HL-60 (cell line): Measurements from ENCODE around the gene TCP11.

Experiments used
- DNase-seq, 2 experiments: peaks; one replicate each; pipeline ENCODE4 v3.0.0-alpha.2; 2010 to 2020; ENCODE audit warnings: low read depth in 1 of 2, low spot score in 1 of 2
- H3K27ac ChIP-seq: fragments of 250-450 bp; sonication (Bioruptor Pico); replicated peaks from 2 replicates; pipeline ENCODE4 v1.5.1; 2020; ENCODE audit warnings: mild to moderate bottlenecking, moderate library complexity
- H3K27me3 ChIP-seq: fragments of 250-450 bp; sonication (Bioruptor Pico); 2 replicates; pipeline ENCODE4 v1.5.1; 2021; ENCODE audit warnings: mild to moderate bottlenecking, moderate library complexity; ENCODE audit not compliant: insufficient read depth, poor library complexity, severe bottlenecking
- H3K4me3 ChIP-seq: replicated peaks from 2 replicates; pipeline ENCODE4 v1.5.1; 2011; ENCODE audit warnings: mild to moderate bottlenecking, control low read depth, low read length; ENCODE audit not compliant: insufficient read depth
- GABPA ChIP-seq: IDR thresholded peaks from 2 replicates; pipeline ENCODE4 v1.6.1; 2012; ENCODE audit warnings: low read depth
- POLR2AphosphoS5 ChIP-seq: IDR thresholded peaks from 2 replicates; pipeline ENCODE4 v1.6.1; 2012; ENCODE audit warnings: low read depth
- SPI1 ChIP-seq: IDR thresholded peaks from 2 replicates; pipeline ENCODE4 v1.6.1; 2012; ENCODE audit warnings: low read depth, mild to moderate bottlenecking, borderline replicate concordance
- TF ChIP-seq, protein P1 (sequence below): IDR thresholded peaks from 2 replicates; pipeline ENCODE4 v1.6.1; 2012; ENCODE audit warnings: low read depth; ENCODE audit not compliant: insufficient replicate concordance
- TF ChIP-seq, protein P2 (sequence below): IDR thresholded peaks from one replicate; pipeline ENCODE4 v1.5.1; 2011; ENCODE audit warnings: low read length, control low read depth, inconsistent platforms; ENCODE audit not compliant: insufficient read depth

TCP11 gene

DNA sequence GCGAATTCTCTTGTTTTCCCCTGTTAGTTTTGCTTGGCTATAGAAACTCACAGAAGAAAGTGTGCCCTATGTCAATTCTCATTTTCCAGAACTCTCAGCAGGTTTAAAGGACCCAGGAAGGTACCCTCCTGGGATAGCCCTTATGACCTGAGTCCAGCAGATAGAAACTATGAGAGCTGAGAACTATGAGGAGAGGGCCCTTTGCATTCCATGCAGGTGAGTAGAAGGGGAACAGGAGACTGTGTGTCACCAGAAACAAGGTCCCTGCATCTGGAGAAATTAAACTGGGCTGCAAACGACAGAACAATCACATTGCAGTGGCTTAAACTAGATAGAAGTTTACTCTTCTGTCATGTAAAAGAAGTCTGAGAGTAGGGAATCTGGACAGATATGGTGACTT, 36.9 kb upstream of the TCP11 start:
- TF ChIP-seq GABPA (no peak), SPI1 (no peak), POLR2AphosphoS5 (no peak)
- TF ChIP-seq, protein P1, sequence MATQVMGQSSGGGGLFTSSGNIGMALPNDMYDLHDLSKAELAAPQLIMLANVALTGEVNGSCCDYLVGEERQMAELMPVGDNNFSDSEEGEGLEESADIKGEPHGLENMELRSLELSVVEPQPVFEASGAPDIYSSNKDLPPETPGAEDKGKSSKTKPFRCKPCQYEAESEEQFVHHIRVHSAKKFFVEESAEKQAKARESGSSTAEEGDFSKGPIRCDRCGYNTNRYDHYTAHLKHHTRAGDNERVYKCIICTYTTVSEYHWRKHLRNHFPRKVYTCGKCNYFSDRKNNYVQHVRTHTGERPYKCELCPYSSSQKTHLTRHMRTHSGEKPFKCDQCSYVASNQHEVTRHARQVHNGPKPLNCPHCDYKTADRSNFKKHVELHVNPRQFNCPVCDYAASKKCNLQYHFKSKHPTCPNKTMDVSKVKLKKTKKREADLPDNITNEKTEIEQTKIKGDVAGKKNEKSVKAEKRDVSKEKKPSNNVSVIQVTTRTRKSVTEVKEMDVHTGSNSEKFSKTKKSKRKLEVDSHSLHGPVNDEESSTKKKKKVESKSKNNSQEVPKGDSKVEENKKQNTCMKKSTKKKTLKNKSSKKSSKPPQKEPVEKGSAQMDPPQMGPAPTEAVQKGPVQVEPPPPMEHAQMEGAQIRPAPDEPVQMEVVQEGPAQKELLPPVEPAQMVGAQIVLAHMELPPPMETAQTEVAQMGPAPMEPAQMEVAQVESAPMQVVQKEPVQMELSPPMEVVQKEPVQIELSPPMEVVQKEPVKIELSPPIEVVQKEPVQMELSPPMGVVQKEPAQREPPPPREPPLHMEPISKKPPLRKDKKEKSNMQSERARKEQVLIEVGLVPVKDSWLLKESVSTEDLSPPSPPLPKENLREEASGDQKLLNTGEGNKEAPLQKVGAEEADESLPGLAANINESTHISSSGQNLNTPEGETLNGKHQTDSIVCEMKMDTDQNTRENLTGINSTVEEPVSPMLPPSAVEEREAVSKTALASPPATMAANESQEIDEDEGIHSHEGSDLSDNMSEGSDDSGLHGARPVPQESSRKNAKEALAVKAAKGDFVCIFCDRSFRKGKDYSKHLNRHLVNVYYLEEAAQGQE: no peak
- TF ChIP-seq, protein P2, sequence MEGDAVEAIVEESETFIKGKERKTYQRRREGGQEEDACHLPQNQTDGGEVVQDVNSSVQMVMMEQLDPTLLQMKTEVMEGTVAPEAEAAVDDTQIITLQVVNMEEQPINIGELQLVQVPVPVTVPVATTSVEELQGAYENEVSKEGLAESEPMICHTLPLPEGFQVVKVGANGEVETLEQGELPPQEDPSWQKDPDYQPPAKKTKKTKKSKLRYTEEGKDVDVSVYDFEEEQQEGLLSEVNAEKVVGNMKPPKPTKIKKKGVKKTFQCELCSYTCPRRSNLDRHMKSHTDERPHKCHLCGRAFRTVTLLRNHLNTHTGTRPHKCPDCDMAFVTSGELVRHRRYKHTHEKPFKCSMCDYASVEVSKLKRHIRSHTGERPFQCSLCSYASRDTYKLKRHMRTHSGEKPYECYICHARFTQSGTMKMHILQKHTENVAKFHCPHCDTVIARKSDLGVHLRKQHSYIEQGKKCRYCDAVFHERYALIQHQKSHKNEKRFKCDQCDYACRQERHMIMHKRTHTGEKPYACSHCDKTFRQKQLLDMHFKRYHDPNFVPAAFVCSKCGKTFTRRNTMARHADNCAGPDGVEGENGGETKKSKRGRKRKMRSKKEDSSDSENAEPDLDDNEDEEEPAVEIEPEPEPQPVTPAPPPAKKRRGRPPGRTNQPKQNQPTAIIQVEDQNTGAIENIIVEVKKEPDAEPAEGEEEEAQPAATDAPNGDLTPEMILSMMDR: no peak

DNA sequence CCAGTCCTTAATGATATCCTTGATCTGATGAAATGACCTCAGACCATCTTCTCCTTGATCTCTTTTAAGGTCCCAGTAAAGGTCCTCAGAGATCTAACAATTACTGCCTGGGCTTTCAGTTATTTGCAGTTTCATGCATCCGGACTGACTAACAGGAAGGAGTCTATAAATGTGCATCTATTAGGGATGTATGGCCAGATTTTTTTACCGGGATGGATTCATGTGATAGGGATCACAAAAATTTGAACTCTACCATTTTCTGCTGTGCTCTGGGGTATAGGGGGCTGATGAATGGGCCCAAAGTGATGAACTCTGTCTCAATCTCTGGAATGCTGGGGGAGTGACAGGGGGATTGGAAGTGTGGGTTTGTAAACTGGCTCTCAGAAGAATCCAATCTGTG, 36.5 kb upstream of the TCP11 start:
- no peak for DNase-seq
- Histone ChIP-seq H3K4me3 (no peak overlapping the region), H3K27ac (no peak overlapping the region), H3K27me3 (no peaks in the 10 kb centered on the region)
- TF ChIP-seq, protein P2: no peak
- TF ChIP-seq GABPA (no peak), POLR2AphosphoS5 (no peak), SPI1 (no peak)
- TF ChIP-seq, protein P1: no peak

More for the DNA sequence above, 36.9 kb upstream of the TCP11 start:
- H3K27ac ChIP-seq: no peak overlapping the region
- H3K4me3 ChIP-seq: no peak overlapping the region
- DNase-seq: no peak
- H3K27me3 ChIP-seq: no peaks in the 10 kb centered on the region

DNA sequence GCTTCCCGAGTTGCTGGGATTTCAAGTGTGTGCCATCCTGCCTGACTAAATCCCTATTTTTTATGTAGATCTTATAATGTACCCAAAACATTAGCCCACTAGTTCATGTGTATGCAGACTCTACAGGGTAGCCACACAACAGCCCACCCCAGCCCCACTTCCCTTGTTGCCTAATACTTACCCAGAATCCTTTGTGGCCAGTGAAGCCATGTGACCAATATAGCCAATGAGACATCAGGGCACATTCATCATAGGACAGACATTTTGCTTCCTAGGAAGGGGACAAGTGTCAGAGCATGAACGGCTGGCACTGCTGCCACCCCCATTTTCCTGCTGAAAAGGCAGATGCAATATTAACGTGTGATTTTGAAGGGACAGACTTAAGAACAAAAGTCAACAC, 36.0 kb upstream of the TCP11 start:
- no peak overlapping the region for H3K4me3 ChIP-seq
- H3K27me3 ChIP-seq: no peaks in the 10 kb centered on the region
- DNase-seq: peak in 1 of 2 experiments; percentile 10
- no peak overlapping the region for H3K27ac ChIP-seq
- TF ChIP-seq SPI1 (no peak), GABPA (no peak), POLR2AphosphoS5 (no peak)
- TF ChIP-seq, protein P1: no peak
- TF ChIP-seq, protein P2: no peak
